ENCODE results near the gene UBAP2L.
"Not testable (repeated sequence)": the region's sequence is repeated elsewhere in the genome, so short reads cannot be mapped to it uniquely, and the experiment has no call there.

Gene UBAP2L

GRCh38 chr1:154301582-154301981 lies 80.8 kb downstream of the UBAP2L start:
- H3K27ac ChIP-seq: no peak overlapping the region
- TF ChIP-seq CTCF (conservative IDR thresholded peaks at IDR 0.05) (no peak), ZFX (IDR thresholded peaks at IDR 0.05) (no peak)

- TF ChIP-seq CTCF (conservative IDR thresholded peaks at IDR 0.05): no peak
- no peak for TF ChIP-seq ZFX (IDR thresholded peaks at IDR 0.05)
- H3K27ac ChIP-seq: no peak overlapping the region
Observed at GRCh38 chr1:154304664-154305337, 84.0 kb downstream of the UBAP2L start.

GRCh38 chr1:154306151-154306550 lies 85.4 kb downstream of the UBAP2L start:
- H3K27ac ChIP-seq: no peak overlapping the region
- no peak for TF ChIP-seq ZFX (IDR thresholded peaks at IDR 0.05)

- not testable (repeated sequence) for H3K27ac ChIP-seq
Observed at GRCh38 chr1:154307670-154308270, 87.0 kb downstream of the UBAP2L start.

GRCh38 chr1:154309136-154309535 lies 88.4 kb downstream of the UBAP2L start:
- H3K27ac ChIP-seq: not testable (repeated sequence)

GRCh38 chr1:154312229-154313065 lies 91.7 kb downstream of the UBAP2L start:
- not testable (repeated sequence) for H3K27ac ChIP-seq

- H3K27ac ChIP-seq: no peak overlapping the region
- TF ChIP-seq CTCF (conservative IDR thresholded peaks at IDR 0.05): no peak
Observed at GRCh38 chr1:154313066-154313356, 92.3 kb downstream of the UBAP2L start.

GRCh38 chr1:154314226-154314625 lies 93.5 kb downstream of the UBAP2L start:
- not testable (repeated sequence) for H3K27ac ChIP-seq

GRCh38 chr1:154316704-154317103 lies 95.9 kb downstream of the UBAP2L start:
- TF ChIP-seq ZFX (IDR thresholded peaks at IDR 0.05): no peak
- no peak for TF ChIP-seq CTCF (conservative IDR thresholded peaks at IDR 0.05)
- no peak overlapping the region for H3K27ac ChIP-seq

GRCh38 chr1:154318386-154318785 lies 97.6 kb downstream of the UBAP2L start:
- H3K27ac ChIP-seq: no peak overlapping the region
- no peak for TF ChIP-seq CTCF (conservative IDR thresholded peaks at IDR 0.05)
- no peak for TF ChIP-seq ZFX (IDR thresholded peaks at IDR 0.05)
